ENCODE measurements around the gene SLF2. TPM values are rescaled to one million over a fixed set of nuclear protein-coding genes. Genes with fewer than 3 reads are reported as not detected.
A peak's percentile ranks its signal among the peaks of the same experiment; 100 is the strongest.

Gene SLF2
- total RNA-seq, 2 experiments from 2014 or later: 30.9 to 34.3 TPM

- ATAC-seq (peak; percentile 97), DNase-seq (peak; percentile 89)
- intact Hi-C loops (cut with DNase I, micrococcal nuclease): loop anchor here (1.0 to 10.0 kb wide), 7 partner anchors 43 to 437 kb away; partner anchors contain the start of gene PAX2 (in 1 of the 2)
- Mint-ChIP-seq H3K4me3 (no peak overlapping the region), H3K36me3 (ENCODE audit: low read depth) (no peaks in the 10 kb centered on the region), H3K27me3 (peaks cover 9% of the 10 kb centered on the region), H3K9me3 (ENCODE audit: low read depth) (no peaks in the 10 kb centered on the region), H3K4me1 (no peaks in the 10 kb centered on the region), H3K27ac (no peak overlapping the region)
- ChIA-PET POLR2A (interaction anchor here (0.6 kb wide), 1 partner anchor 24 kb away, joined by 3 read pairs; no protein-coding TSS in a partner anchor), CTCF (interaction anchor here (0.5 to 2.1 kb wide), 23 partner anchors 9 to 316 kb away, joined by 3 to 14 read pairs (median 3); no protein-coding TSS in a partner anchor)
These were observed 40.5 kb upstream of the SLF2 start for GRCh38 chr10:100872034-100872791.

GRCh38 chr10:100873146-100873826, 39.5 kb upstream of the SLF2 start:
- Mint-ChIP-seq H3K27me3 (peaks cover 9% of the 10 kb centered on the region), H3K27ac (no peak overlapping the region), H3K9me3 (ENCODE audit: low read depth) (no peaks in the 10 kb centered on the region), H3K4me1 (no peaks in the 10 kb centered on the region), H3K36me3 (ENCODE audit: low read depth) (no peaks in the 10 kb centered on the region), H3K4me3 (no peak overlapping the region)
- intact Hi-C loops (cut with DNase I, micrococcal nuclease): loop anchor here (2.0 to 10.0 kb wide), 5 partner anchors 44 to 438 kb away; partner anchors contain the start of gene PAX2 (in 1 of the 2)
- DNase-seq: no peak
- CTCF ChIA-PET: interaction anchor here (0.9 to 1.9 kb wide), 6 partner anchors 15 to 311 kb away, joined by 3 to 8 read pairs (median 4); no protein-coding TSS in a partner anchor
- ATAC-seq: no peak
- POLR2A ChIA-PET: no interaction called here

DNA sequence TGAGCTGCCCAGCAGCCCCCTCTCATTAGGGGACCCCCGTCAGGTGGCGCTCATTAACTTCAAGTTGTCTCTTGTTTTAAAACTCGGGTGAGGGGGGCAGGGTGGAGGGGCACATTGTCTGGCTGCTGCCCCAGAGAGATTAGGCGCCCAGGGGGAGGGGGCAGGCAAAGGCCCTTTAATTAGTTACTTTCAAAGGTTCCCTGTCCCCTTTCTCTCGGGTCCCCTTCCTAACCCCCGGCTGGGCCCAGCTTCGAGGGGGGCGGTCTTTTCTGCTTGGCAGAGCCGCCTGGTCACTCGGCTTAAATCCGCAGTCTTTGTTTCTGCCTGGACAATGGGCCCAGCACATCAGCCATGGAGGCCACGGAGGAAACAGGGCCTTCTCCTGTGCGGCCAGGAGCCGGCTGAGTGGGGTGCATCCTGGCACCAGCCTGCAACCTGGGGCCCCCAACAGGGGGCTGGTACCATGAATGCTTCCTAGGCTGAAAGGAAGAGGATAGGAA, 38.9 kb upstream of the SLF2 start:
- ChIA-PET POLR2A (no interaction called here), CTCF (interaction anchor here (1.0 to 1.4 kb wide), 4 partner anchors 15 to 393 kb away, joined by 3 to 5 read pairs (median 4); no protein-coding TSS in a partner anchor)
- no peaks in the 10 kb centered on the region for H3K4me1 Mint-ChIP-seq
- H3K36me3 Mint-ChIP-seq (ENCODE audit: low read depth): no peaks in the 10 kb centered on the region
- DNase-seq: no peak
- intact Hi-C loops (cut with DNase I, micrococcal nuclease): loop anchor here (2.0 to 10.0 kb wide), 5 partner anchors 45 to 439 kb away; partner anchors contain the start of gene PAX2 (in 1 of the 2)
- no peak for ATAC-seq
- no peak overlapping the region for H3K27ac Mint-ChIP-seq
- H3K27me3 Mint-ChIP-seq: peaks cover 7% of the 10 kb centered on the region
- H3K9me3 Mint-ChIP-seq (ENCODE audit: low read depth): no peaks in the 10 kb centered on the region
- H3K4me3 Mint-ChIP-seq: no peak overlapping the region

DNA sequence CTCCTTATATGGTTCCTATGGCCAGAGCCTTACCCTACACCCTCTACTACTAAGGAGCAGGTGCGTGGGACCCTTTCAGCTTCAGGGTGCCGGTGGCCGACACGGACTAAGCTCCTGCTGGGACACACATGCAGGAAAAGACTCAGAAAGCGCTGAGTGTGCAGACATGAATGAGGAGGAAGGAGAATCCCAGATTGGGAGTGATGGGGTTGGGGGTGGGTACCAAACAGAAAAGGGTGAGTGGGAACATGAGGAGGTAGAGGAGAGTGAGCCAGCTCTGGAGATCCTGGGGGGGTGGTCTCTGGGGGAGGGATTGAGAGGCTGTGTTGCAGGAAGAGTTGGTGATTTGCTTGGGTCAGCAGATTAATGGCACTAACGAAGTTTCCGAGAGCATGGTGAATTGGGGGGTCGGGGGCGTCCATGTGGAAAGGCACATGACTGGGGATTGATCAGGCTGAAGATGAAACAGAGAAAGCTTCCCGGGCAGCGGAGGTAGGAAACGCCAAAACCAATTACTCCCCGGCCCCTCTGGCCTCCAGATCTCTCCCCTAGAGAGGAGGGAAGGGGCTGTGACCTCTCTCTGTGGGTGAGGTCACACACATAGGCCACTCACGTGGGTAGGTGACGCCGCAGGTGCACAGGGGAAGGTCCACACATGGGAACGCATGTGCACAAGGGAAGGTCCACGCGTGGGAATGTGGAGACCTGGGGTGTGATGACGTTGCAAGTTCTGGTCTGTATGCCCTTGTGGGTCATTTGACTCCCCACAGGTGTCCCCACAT, 37.9 kb upstream of the SLF2 start:
- no peak overlapping the region for H3K27ac Mint-ChIP-seq
- H3K4me1 Mint-ChIP-seq: no peaks in the 10 kb centered on the region
- no peaks in the 10 kb centered on the region for H3K9me3 Mint-ChIP-seq (ENCODE audit: low read depth)
- ATAC-seq (no peak), DNase-seq (no peak)
- POLR2A ChIA-PET: interaction anchor here (0.7 kb wide), 1 partner anchor 434 kb away, joined by 4 read pairs; no protein-coding TSS in a partner anchor
- peaks cover 7% of the 10 kb centered on the region for H3K27me3 Mint-ChIP-seq
- CTCF ChIA-PET: interaction anchor here (0.6 to 1.4 kb wide), 3 partner anchors 131 to 394 kb away, joined by 3 to 5 read pairs (median 4); no protein-coding TSS in a partner anchor
- no peak overlapping the region for H3K4me3 Mint-ChIP-seq
- no peaks in the 10 kb centered on the region for H3K36me3 Mint-ChIP-seq (ENCODE audit: low read depth)
- intact Hi-C loops (cut with DNase I, micrococcal nuclease): loop anchor here (5.0 to 10.0 kb wide), 3 partner anchors 48 to 440 kb away; partner anchors contain the start of gene PAX2 (in 1 of the 2)

DNA sequence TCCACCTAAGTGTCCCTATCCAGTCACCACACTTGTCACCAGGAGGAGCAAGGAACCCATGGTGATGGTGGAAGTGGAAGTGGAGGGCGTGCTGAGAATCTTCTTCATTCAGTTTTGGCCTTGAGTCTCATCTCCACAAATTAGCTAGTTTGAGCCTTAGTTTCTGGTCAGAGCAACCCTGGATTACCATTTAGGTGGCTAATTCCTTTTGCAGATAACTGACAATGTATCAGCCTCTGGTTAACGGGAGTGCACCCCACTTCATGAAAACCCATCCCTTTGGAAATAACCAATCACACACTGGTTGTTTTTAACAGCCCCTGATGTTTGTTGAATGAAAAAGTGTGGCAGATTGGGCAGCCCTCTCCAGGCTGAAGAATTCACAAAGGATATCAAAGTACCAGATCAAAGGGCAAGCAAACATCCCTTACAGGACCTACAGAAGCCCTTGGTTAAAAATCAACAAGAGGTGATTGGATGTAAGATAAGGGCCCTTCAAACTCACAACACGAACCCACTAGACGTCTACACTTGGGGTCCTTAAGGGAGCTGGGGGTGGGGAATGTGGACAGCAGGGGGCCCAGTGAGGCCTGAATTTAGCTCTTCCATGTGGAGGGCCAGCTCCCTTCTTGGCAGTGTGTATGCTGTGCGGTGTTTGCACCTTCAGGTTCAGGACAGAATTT, 37.1 kb upstream of the SLF2 start:
- ChIA-PET CTCF (interaction anchor here (0.6 to 1.8 kb wide), 6 partner anchors 13 to 839 kb away, joined by 3 to 5 read pairs (median 3); no protein-coding TSS in a partner anchor), POLR2A (no interaction called here)
- DNase-seq: no peak
- Mint-ChIP-seq H3K36me3 (ENCODE audit: low read depth) (no peaks in the 10 kb centered on the region), H3K4me1 (no peaks in the 10 kb centered on the region), H3K9me3 (ENCODE audit: low read depth) (no peaks in the 10 kb centered on the region), H3K27me3 (peaks cover 7% of the 10 kb centered on the region), H3K27ac (no peak overlapping the region), H3K4me3 (no peak overlapping the region)
- no peak for ATAC-seq
- intact Hi-C loops (cut with DNase I, micrococcal nuclease): loop anchor here in 1 of 2 experiments (10.0 kb wide), 1 partner anchor 441 kb away; no protein-coding TSS in a partner anchor

- Mint-ChIP-seq H3K4me3 (no peak overlapping the region), H3K27me3 (peaks cover 7% of the 10 kb centered on the region), H3K27ac (no peak overlapping the region), H3K9me3 (ENCODE audit: low read depth) (no peaks in the 10 kb centered on the region), H3K4me1 (peaks cover 2% of the 10 kb centered on the region), H3K36me3 (ENCODE audit: low read depth) (no peaks in the 10 kb centered on the region)
- CTCF ChIA-PET: interaction anchor here (0.6 to 1.8 kb wide), 4 partner anchors 12 to 316 kb away, joined by 3 to 5 read pairs (median 4); no protein-coding TSS in a partner anchor
- ATAC-seq: no peak
- POLR2A ChIA-PET: no interaction called here
- DNase-seq: no peak
- intact Hi-C loops (cut with DNase I, micrococcal nuclease): loop anchor here in 1 of 2 experiments (10.0 kb wide), 1 partner anchor 442 kb away; no protein-coding TSS in a partner anchor
These were observed 35.9 kb upstream of the SLF2 start for GRCh38 chr10:100876585-100877460.

GRCh38 chr10:100877461-100877850, 35.3 kb upstream of the SLF2 start:
- H3K36me3 Mint-ChIP-seq (ENCODE audit: low read depth): no peaks in the 10 kb centered on the region
- H3K27ac Mint-ChIP-seq: no peak overlapping the region
- H3K4me1 Mint-ChIP-seq: peaks cover 4% of the 10 kb centered on the region
- ChIA-PET POLR2A (interaction anchor here (1.1 kb wide), 1 partner anchor 133 kb away, joined by 3 read pairs; no protein-coding TSS in a partner anchor), CTCF (interaction anchor here (1.4 to 2.1 kb wide), 2 partner anchors 11 to 367 kb away, joined by 5 to 12 read pairs; no protein-coding TSS in a partner anchor)
- ATAC-seq (no peak), DNase-seq (no peak)
- no peak overlapping the region for H3K4me3 Mint-ChIP-seq
- intact Hi-C loops (cut with DNase I, micrococcal nuclease): loop anchor here in 1 of 2 experiments (10.0 kb wide), 1 partner anchor 443 kb away; no protein-coding TSS in a partner anchor
- no peaks in the 10 kb centered on the region for H3K9me3 Mint-ChIP-seq (ENCODE audit: low read depth)
- H3K27me3 Mint-ChIP-seq: peaks cover 7% of the 10 kb centered on the region

- POLR2A ChIA-PET: interaction anchor here (1.1 kb wide), 1 partner anchor 134 kb away, joined by 3 read pairs; no protein-coding TSS in a partner anchor
- Mint-ChIP-seq H3K4me1 (peaks cover 4% of the 10 kb centered on the region), H3K9me3 (ENCODE audit: low read depth) (no peaks in the 10 kb centered on the region), H3K27ac (no peak overlapping the region), H3K36me3 (ENCODE audit: low read depth) (no peaks in the 10 kb centered on the region), H3K4me3 (no peak overlapping the region), H3K27me3 (peaks cover 7% of the 10 kb centered on the region)
- CTCF ChIA-PET: interaction anchor here (0.6 to 2.1 kb wide), 19 partner anchors 10 to 589 kb away, joined by 3 to 15 read pairs (median 3); partner anchors contain the start of gene PAX2
- intact Hi-C loops (cut with DNase I, micrococcal nuclease): loop anchor here (1.0 to 10.0 kb wide), 3 partner anchors 208 to 444 kb away; no protein-coding TSS in a partner anchor
- DNase-seq (peak; percentile 63), ATAC-seq (peak; percentile 86)
These were observed 34.4 kb upstream of the SLF2 start for GRCh38 chr10:100878291-100878910.
